GM04504 (cell line): Measurements from ENCODE around the gene MC2R.

Experiments
- DNase-seq: peaks from one replicate; pipeline ENCODE4 v3.0.0-alpha.2; 2012; ENCODE audit warnings: low read depth

MC2R gene

GRCh38 chr18:13915391-13915790 lies at the start of gene MC2R:
Gene MC2R, minus strand, starts transcription at chr18:13915536. Its CDS starts 30,018 bp downstream, at chr18:13885518.
- DNase-seq, result no peak

GRCh38 chr18:13945811-13946210 lies 30.5 kb upstream of the MC2R start:
- DNase-seq, result no peak

DNA sequence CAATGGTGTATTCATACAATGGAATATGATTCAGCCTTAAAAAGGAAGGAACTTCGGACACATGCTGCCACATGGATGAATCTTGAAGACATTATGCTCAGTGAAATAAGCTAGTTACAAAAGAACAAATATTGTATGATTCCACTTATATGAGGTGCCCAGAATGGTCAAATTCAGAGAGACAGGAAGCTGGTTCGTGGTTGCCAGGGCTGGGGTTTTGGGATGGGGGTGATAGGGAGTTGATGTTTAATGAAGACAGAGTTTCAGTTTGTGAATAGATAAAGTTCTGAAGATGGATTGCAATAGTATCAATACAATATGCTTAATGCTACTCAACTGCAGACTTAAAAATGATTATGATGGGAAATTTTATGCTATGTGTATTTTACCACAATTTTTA lies 28.0 kb upstream of the MC2R start:
- no peak for DNase-seq

- DNase-seq, result no peak
Observed at GRCh38 chr18:13940326-13940725, 25.0 kb upstream of the MC2R start.

DNA sequence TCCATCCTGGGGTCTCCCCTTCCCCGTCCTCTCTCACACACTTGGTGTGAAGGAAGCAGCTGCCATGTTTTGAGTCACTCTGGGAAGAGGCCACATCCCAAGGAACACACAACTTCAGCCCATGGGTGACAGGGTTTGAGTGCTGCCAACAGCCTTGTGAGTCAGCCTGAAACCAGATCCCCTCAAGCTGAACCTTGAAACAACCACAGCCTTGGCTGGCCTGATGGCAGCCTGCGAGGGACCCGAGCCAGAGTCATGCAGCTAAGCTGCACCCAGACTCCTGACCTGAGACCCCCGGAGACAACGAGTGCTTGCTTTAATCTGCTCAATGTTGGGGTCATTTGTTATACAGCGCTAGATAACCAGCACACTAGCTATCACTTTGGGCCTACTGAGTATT lies 19.3 kb upstream of the MC2R start:
- no peak for DNase-seq

DNA sequence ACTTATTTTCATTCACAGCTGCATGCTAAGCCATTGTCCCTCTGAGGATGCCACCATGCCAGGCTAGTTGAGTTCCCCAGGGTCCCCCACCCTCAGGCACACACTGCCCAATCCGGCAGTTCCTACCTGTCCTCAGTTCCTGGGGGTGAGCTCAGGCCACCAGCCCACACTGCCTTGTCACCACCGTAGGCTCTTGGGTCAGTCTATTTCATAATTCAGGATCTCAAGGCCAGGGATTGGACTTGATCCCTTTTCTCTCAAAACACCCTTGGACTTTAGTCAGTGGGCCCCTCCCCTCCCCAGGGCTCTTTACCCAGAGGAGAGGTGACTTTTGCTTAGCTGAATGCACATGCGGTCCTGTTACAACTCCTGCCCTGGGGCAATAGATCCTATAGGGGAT lies 18.7 kb upstream of the MC2R start:
- no peak for DNase-seq

DNA sequence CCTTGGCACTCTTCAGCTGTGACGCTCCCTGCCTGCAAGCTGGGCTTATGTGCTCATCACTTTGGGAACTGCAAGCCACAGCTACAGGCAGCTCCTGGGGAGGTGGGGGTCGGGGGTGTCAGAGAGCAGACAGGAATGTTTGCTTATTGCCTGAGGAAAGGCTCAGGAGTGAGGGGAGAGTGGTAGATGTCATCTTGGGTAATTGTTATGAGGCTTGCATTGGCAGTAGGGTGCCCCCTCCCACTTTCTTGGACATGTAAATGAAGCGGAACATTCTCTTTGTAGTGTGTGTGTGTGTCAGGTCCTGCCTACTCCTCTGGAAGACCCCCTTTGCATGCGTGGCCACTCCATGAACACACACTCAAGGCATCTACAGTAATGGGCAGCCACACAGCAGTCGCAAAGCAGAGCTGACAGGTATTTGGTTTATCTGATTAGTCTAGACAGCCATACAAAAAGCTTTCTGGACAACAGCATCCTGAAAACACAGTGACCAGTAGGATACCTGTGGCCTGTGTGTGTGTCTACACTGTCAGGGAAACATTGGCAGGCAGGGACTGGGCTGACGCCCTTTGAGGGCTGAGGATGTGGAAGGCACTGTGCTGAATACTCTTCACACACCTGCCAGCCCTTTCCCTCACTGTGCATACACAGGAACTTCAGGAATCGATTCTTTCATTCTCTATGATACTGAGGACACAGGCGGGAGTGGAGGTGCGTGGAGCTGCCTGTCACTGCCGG lies 17.1 kb upstream of the MC2R start:
- DNase-seq, result no peak

GRCh38 chr18:13930964-13931363 lies 15.6 kb upstream of the MC2R start:
- DNase-seq, result no peak

DNA sequence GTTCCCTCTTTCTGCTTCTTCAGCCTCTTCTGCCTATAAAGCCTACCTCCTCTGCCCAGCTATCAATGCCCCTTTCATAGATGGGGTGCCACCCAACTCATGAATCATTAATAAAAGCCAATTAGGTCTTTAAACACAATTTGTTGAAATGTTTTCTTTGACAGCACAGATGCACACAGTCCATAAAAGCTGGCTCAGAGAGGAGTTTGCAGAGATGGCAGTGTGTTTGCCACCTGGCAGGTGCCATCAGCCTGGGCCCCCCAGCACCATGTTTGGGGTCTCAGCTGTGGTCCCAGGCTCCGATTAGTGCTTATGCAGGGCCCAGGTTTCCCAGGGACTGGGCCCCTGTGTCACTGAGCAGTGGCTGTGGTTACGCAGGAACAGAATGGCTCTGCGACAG lies 7.9 kb upstream of the MC2R start:
- DNase-seq, result no peak

- no peak for DNase-seq
Observed at GRCh38 chr18:13918898-13919297, 3.6 kb upstream of the MC2R start.

- no peak for DNase-seq
Observed at GRCh38 chr18:13917401-13917800, 2.1 kb upstream of the MC2R start.

DNA sequence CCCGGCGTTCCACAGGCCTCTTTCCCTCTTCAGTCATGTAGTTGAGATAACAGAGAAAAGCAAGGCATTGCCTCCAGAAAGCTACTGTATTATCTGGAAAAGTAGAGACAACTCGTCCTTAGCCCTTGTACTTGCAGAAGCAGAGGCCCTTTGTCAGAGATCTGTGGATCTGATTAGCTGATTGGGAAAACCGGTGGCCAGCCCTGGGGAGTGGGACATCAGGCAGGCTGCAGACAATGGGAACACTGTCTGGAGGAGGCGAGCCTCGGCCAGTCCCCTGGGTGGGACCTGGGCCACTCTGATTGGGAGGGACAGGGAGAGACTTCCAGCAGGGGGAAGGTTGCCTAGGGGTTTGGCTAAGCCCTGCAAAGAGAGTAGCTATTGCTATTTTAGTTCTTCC lies 1.2 kb upstream of the MC2R start:
- no peak for DNase-seq

DNA sequence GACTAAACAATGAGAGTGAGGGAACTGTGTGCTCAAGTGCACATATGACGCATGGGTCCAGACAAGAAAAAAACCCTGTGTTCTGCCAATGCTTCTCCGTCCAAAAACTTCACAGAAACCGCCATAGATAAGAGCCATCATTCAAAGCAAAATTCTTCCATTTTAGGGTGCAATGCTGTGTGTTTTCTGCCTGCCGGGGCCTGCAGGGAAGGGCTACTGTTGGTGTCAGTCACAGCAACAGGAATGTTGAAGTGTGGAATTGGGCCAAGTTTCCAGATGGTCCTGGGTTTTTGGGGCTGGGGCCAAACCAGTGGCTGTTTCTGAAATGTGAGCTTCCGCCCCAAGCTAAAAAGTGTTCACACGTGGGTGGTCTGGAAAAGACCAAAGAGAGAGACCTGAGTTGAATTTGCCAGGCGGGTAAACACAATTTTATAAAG lies 677 bp upstream of the MC2R start:
- no peak for DNase-seq

DNA sequence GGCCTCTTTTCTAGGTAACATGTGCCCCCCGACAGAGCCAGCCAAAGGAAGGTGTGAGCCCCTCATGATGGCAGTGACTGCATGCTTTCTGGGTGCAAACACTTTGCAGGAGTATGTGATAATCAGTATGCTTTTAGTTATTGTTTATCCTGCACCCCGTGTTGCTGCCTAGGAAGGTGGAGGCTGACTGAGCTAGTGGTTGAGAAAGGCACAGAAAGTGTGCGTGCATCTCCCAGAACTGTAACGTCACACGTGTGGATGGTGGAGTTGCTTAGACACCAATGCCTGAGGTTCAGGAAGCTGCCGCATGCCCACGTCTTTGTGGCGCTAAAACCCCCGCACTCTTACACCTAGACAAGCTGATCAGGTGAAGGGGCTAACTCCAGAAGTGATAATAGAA lies 580 bp downstream of the MC2R start:
- no peak for DNase-seq

- DNase-seq, result no peak
Observed at GRCh38 chr18:13914170-13914569, 1.2 kb downstream of the MC2R start.

- no peak for DNase-seq
Observed at GRCh38 chr18:13913205-13913604, 2.1 kb downstream of the MC2R start.

DNA sequence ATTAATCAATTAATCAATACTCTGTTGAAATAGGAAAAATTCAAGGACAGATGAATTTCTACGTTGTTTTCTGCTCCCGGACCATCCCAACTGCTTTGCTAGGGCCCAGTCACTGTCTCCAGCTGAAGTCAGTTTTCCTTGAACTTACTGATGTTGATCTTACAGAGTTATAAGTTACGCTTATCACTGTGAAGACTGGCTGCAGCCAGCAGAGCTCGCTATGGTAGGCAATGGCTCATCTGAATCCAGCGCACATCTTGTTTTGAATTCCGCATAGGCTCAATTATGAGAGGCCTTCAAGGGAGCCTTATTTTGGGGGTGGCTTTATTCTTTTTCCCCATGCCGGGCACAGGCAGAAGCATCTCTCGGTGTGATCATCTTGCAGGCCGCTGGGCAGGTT lies 2.7 kb downstream of the MC2R start:
- DNase-seq, result no peak

- no peak for DNase-seq
Observed at GRCh38 chr18:13910986-13911385, 4.3 kb downstream of the MC2R start.

- no peak for DNase-seq
Observed at GRCh38 chr18:13910501-13910900, 4.8 kb downstream of the MC2R start.

DNA sequence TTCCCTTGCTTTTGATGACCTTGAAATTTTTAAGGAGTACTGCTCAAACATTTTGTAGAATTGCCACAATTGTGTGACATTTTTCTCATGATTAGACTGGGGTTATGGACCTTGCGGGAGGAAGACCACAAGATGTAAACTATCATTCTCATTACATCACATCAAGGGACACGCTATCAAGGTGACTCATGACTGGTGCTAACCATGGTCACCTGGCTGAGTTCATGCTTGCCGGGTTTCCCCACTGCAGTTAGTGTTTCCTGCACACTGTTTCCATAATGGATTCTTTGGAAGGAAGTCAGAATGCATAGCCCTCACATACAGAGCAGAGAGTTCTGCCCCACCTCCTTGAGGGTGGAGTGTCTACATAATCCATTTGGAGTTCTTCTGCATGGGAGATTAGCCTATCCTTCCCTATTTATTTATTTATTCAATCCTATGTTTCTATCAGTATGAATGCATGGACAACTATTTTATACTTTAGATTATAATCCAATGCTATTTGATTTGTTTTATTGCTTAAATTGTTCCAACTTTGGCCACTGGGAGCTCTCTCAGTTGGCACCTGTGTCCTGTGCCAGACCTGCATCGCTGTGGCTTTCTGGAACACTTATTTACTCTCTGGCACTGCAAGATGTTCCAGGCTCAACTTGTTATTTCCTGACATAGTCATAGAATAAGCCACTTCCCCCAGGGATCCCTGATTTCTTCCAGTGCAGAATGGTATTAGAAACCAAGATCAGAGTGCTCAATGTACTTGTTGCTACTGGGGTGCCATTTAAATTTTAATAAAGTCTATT lies 6.0 kb downstream of the MC2R start:
- no peak for DNase-seq

DNA sequence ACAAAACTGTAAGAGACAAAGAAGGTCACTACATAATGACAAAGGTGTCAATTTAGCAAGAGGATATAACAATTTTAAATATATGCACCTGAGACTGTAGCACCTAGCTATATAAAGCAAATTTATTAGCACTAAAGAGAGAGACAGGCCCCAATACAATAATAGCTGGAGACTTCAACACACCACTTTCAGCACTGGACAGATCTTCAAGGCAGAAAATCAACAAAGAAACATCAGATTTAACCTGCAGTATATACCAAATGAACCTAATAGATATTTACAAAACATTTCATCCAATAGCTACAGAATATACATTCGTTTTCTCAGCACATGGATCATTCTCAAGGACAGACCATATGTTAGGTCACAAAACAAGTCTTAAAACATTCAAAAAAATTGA lies 14.7 kb downstream of the MC2R start:
- DNase-seq, result no peak

- no peak for DNase-seq
Observed at GRCh38 chr18:13895505-13896033, 19.8 kb downstream of the MC2R start.

GRCh38 chr18:13894531-13894930 lies 20.8 kb downstream of the MC2R start:
- no peak for DNase-seq
